HTERT RPE-1 (cell line): ENCODE measurements around the gene VEGFA.

Experiments used
- in situ Hi-C: fragments of 300-500 bp; cut with MboI; formaldehyde crosslinking; loops from 4 replicates; pipeline ENCODE4 v1.14.3; 2020; ENCODE audit warnings: low sequenced_read_pairs

The VEGFA gene

GRCh38 chr6:43769526-43770371, at the start of gene VEGFA:
Gene VEGFA (plus strand): TSS chr6:43770211.
- in situ Hi-C loops, result no loop called here

GRCh38 chr6:43720999-43721398, 49.0 kb upstream of the VEGFA start:
- in situ Hi-C loops, result no loop called here

GRCh38 chr6:43722920-43723545, 47.0 kb upstream of the VEGFA start:
- in situ Hi-C loops, result no loop called here

- in situ Hi-C loops, result no loop called here
Measured at GRCh38 chr6:43723737-43724295, 46.2 kb upstream of the VEGFA start.

GRCh38 chr6:43724354-43724753, 45.7 kb upstream of the VEGFA start:
- in situ Hi-C loops, result no loop called here

GRCh38 chr6:43724914-43725642, 44.9 kb upstream of the VEGFA start:
- in situ Hi-C loops, result no loop called here

GRCh38 chr6:43725643-43726580, 44.1 kb upstream of the VEGFA start:
- in situ Hi-C loops, result no loop called here

- in situ Hi-C loops, result no loop called here
Measured at GRCh38 chr6:43727634-43728033, 42.4 kb upstream of the VEGFA start.

GRCh38 chr6:43728586-43728985, 41.4 kb upstream of the VEGFA start:
- in situ Hi-C loops, result no loop called here

- in situ Hi-C loops, result no loop called here
Measured at GRCh38 chr6:43729537-43729936, 40.5 kb upstream of the VEGFA start.

- in situ Hi-C loops, result no loop called here
Measured at GRCh38 chr6:43730634-43731033, 39.4 kb upstream of the VEGFA start.

- in situ Hi-C loops, result no loop called here
Measured at GRCh38 chr6:43733471-43734293, 36.3 kb upstream of the VEGFA start.

- in situ Hi-C loops, result no loop called here
Measured at GRCh38 chr6:43734294-43734665, 35.7 kb upstream of the VEGFA start.

- in situ Hi-C loops, result no loop called here
Measured at GRCh38 chr6:43735642-43736199, 34.3 kb upstream of the VEGFA start.

- in situ Hi-C loops, result no loop called here
Measured at GRCh38 chr6:43736211-43736786, 33.7 kb upstream of the VEGFA start.

- in situ Hi-C loops, result no loop called here
Measured at GRCh38 chr6:43736844-43737243, 33.2 kb upstream of the VEGFA start.

- in situ Hi-C loops, result no loop called here
Measured at GRCh38 chr6:43737272-43738081, 32.5 kb upstream of the VEGFA start.

- in situ Hi-C loops, result no loop called here
Measured at GRCh38 chr6:43738267-43738676, 31.7 kb upstream of the VEGFA start.
